ENCODE data around the gene KIAA0825.

Gene KIAA0825

GRCh38 chr5:94423411-94423810 lies 195.0 kb downstream of the KIAA0825 start:
- H3K4me3 ChIP-seq (ENCODE audit: low read length): no peak overlapping the region
- no peak for DNase-seq (ENCODE audit: low read depth)
- no peak for TF ChIP-seq CTCF (conservative IDR thresholded peaks at IDR 0.05; ENCODE audit: low read length)

GRCh38 chr5:94422812-94423211 lies 195.6 kb downstream of the KIAA0825 start:
- DNase-seq (ENCODE audit: low read depth): no peak
- no peak for TF ChIP-seq CTCF (conservative IDR thresholded peaks at IDR 0.05; ENCODE audit: low read length)
- no peak overlapping the region for H3K4me3 ChIP-seq (ENCODE audit: low read length)

- TF ChIP-seq CTCF (conservative IDR thresholded peaks at IDR 0.05; ENCODE audit: low read length): no peak
- H3K4me3 ChIP-seq (ENCODE audit: low read length): no peak overlapping the region
- no peak for DNase-seq (ENCODE audit: low read depth)
These were observed 197.5 kb downstream of the KIAA0825 start for GRCh38 chr5:94420885-94421284.

GRCh38 chr5:94415798-94416197 lies 202.6 kb downstream of the KIAA0825 start:
- no peak for DNase-seq (ENCODE audit: low read depth)
- TF ChIP-seq CTCF (conservative IDR thresholded peaks at IDR 0.05; ENCODE audit: low read length): no peak
- H3K4me3 ChIP-seq (ENCODE audit: low read length): no peak overlapping the region

GRCh38 chr5:94409440-94409839 lies 209.0 kb downstream of the KIAA0825 start:
- TF ChIP-seq CTCF (conservative IDR thresholded peaks at IDR 0.05; ENCODE audit: low read length): no peak
- no peak overlapping the region for H3K4me3 ChIP-seq (ENCODE audit: low read length)
- no peak for DNase-seq (ENCODE audit: low read depth)

GRCh38 chr5:94407023-94407422 lies 211.4 kb downstream of the KIAA0825 start:
- DNase-seq (ENCODE audit: low read depth): no peak
- H3K4me3 ChIP-seq (ENCODE audit: low read length): no peak overlapping the region
- no peak for TF ChIP-seq CTCF (conservative IDR thresholded peaks at IDR 0.05; ENCODE audit: low read length)

GRCh38 chr5:94403483-94403882 lies 214.9 kb downstream of the KIAA0825 start:
- no peak for TF ChIP-seq CTCF (conservative IDR thresholded peaks at IDR 0.05; ENCODE audit: low read length)
- no peak for DNase-seq (ENCODE audit: low read depth)
- no peak overlapping the region for H3K4me3 ChIP-seq (ENCODE audit: low read length)
